HFFc6 (cell line): ENCODE data around the gene MYOC. TPM values are rescaled to one million over a fixed set of nuclear protein-coding genes. Genes with fewer than 3 reads are reported as not detected.

Experiments
- DNase-seq: peaks from one replicate; pipeline ENCODE4 v3.0.0-alpha.2; 2018
- H3K27ac Mint-ChIP-seq: 2 replicates; pipeline ENCODE4 v1.8.0; 2020; ENCODE audit warnings: mild to moderate bottlenecking, mixed read lengths
- H3K27me3 Mint-ChIP-seq: 2 replicates; pipeline ENCODE4 v1.8.0; 2021; ENCODE audit warnings: mild to moderate bottlenecking, moderate library complexity, mixed read lengths; ENCODE audit not compliant: insufficient read depth
- H3K36me3 Mint-ChIP-seq: 2 replicates; pipeline ENCODE4 v1.8.0; 2021; ENCODE audit warnings: low read depth, mixed read lengths
- H3K4me1 Mint-ChIP-seq: 2 replicates; pipeline ENCODE4 v1.8.0; 2020; ENCODE audit warnings: low read depth, mixed read lengths
- H3K4me3 Mint-ChIP-seq: 2 replicates; pipeline ENCODE4 v1.8.0; 2020; ENCODE audit warnings: mild to moderate bottlenecking, moderate library complexity, mixed read lengths
- H3K9me3 Mint-ChIP-seq: 2 replicates; pipeline ENCODE4 v1.8.0; 2020; ENCODE audit warnings: mild to moderate bottlenecking, mixed read lengths
- total RNA-seq, 6 experiments: library from RNA; stranded (reverse); fragmentation: NEBNext Ultra II Directional; extraction: Animal tissue kit (Norgen Biotek cat#: 25700); gene quantifications; 2 replicates in 1 of 6; 3 replicates in 5 of 6; pipeline ENCODE4 v1.2.3, GENCODE V29; 2021
- TF ChIP-seq, protein P1 (sequence below): fragments of 200-600 bp; sonication (generic); IDR thresholded peaks from 2 replicates; pipeline ENCODE4 v1.5.0; 2021; ENCODE audit warnings: antibody characterized with exemption, mild to moderate bottlenecking

Gene MYOC
- total RNA-seq, 6 experiments from 2014 or later = 0.10 TPM; not detected in 5

DNA sequence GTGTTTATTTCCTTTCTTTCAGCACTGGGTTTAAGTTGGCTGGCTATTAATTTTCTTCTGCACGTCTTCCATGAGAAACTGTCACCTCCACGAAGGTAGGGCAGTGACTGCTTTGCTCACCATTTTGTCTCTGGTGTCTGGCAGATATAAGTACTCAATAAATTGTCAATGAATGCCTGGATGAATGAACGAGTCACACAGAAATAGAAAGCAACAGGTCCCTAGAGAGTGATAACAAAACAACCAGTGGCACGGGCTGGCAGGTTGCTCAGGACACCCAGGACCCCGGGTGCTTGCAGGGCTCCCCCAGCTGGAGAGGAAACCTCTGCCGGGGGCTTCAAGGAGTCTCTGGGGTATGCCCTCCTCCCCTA lies 3.2 kb upstream of the MYOC start:
- H3K27me3 Mint-ChIP-seq = peaks cover 6% of the 10 kb centered on the region; the same call in 1 of the 2 replicates
- H3K4me3 Mint-ChIP-seq = no peak overlapping the region
- peaks cover 23% of the 10 kb centered on the region for H3K4me1 Mint-ChIP-seq
- H3K36me3 Mint-ChIP-seq = no peaks in the 10 kb centered on the region
- no peak for DNase-seq
- no peak overlapping the region for H3K27ac Mint-ChIP-seq
- TF ChIP-seq, protein P1, sequence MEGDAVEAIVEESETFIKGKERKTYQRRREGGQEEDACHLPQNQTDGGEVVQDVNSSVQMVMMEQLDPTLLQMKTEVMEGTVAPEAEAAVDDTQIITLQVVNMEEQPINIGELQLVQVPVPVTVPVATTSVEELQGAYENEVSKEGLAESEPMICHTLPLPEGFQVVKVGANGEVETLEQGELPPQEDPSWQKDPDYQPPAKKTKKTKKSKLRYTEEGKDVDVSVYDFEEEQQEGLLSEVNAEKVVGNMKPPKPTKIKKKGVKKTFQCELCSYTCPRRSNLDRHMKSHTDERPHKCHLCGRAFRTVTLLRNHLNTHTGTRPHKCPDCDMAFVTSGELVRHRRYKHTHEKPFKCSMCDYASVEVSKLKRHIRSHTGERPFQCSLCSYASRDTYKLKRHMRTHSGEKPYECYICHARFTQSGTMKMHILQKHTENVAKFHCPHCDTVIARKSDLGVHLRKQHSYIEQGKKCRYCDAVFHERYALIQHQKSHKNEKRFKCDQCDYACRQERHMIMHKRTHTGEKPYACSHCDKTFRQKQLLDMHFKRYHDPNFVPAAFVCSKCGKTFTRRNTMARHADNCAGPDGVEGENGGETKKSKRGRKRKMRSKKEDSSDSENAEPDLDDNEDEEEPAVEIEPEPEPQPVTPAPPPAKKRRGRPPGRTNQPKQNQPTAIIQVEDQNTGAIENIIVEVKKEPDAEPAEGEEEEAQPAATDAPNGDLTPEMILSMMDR = peak; percentile 21; the same call in 1 of the 2 replicates
- H3K9me3 Mint-ChIP-seq = no peaks in the 10 kb centered on the region

DNA sequence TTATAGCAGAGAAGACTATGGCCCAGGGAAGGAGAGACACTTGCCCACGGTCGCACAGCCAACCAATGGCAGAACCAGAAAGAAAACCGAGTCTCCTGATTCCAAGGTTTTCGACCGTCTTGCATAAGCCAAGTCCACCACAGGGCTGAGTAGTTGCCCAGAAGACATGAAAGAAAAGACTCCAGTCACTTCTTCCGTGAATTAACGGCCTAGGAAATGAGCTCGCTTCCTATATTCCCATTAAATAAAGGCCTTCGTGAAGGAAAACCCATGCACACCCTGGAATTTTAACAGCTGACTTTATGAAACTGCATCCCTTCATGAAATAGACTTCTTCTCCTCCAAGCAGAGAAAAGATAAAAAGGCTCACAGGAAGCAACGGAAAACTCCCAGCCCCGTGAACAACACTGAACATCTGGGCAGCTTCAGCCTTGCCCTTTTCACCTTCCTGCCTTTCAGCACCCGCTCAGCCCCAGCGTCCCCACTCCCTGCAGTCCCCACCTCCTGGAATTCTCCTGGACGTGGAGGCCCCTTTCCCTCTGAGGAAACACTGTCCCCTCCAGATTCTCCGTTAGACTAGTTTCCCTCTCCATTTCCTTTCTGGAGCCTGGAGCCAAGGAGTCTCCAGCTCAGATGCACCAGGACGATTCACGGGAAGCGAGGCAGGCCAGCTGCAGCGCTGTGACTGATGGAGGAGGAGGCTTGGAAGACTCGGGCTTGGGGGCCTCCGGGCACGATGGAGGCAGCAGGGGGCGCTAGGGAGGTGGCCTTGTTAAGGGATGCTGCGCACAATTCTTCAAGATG lies 2.7 kb upstream of the MYOC start:
- peak overlapping the region; percentile 55 for H3K4me3 Mint-ChIP-seq
- no peaks in the 10 kb centered on the region for H3K36me3 Mint-ChIP-seq
- peaks cover 6% of the 10 kb centered on the region; the same call in 1 of the 2 replicates for H3K27me3 Mint-ChIP-seq
- H3K4me1 Mint-ChIP-seq = peaks cover 23% of the 10 kb centered on the region
- H3K9me3 Mint-ChIP-seq = no peaks in the 10 kb centered on the region
- no peak overlapping the region; the same call in 1 of the 2 replicates for H3K27ac Mint-ChIP-seq
- TF ChIP-seq, protein P1 = peak; percentile 79
- DNase-seq = peak; percentile 18

DNA sequence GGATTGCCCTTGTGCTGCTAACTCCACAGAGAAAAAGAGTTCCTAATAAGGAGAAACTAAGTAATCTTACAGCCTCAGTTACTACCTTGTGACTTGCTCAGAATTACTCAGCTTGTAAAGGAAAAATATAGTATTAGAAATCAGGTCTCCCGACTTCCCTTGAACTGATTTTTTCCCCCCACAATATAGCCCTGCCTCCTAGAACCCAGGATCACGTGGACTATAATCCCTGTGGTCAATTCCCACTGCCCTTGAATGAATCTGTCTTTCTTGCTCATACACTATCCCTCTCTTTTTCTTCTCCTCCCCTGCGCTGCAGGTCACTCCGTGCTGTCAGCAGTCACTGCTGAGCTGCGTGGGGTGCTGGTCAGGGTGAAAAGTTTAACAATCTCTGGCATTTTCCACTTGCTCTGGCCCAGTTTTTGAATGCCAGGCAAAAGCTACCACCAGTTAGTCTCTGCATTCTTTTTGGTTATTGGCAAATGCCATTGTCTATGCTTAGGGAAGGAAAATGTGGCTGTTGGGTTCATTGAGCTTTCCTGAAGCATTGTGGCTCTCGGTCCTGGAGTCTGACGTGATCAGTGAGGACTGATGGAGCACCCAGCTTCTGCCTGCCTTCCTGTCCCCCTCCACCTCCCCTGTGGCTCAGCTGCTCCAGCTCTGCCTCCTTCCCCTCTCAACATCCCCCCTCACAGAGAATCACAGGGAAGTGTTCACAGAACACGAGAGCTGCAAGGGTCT lies 1.9 kb upstream of the MYOC start:
- Mint-ChIP-seq H3K36me3 (no peaks in the 10 kb centered on the region), H3K9me3 (no peaks in the 10 kb centered on the region), H3K27ac (peak overlapping the region; percentile 21; the same call in 1 of the 2 replicates), H3K4me1 (peaks cover 23% of the 10 kb centered on the region), H3K27me3 (peaks cover 6% of the 10 kb centered on the region; the same call in 1 of the 2 replicates), H3K4me3 (peak overlapping the region; percentile 24)
- TF ChIP-seq, protein P1 = no peak
- DNase-seq = peak; percentile 11

DNA sequence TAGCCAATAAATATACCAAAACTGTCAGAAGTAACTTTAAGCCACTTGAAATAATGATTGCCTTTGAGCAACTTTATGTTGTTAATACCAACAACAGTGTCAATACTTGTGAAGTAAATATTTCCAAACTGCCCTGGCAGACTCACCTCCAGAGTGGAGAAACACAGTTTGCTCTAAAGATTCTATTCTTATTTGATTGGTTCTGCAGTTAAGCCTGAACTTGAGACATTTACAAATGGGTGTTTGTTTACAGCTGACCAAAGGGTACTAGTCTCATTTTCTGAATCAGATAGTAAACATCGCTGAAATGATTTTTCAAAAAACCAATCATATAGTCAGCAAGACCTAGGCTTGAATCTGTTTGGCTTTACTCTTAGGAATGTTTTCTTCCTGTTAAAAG lies 1.3 kb upstream of the MYOC start:
- no peak overlapping the region for H3K27ac Mint-ChIP-seq
- no peaks in the 10 kb centered on the region for H3K9me3 Mint-ChIP-seq
- H3K4me1 Mint-ChIP-seq = peaks cover 23% of the 10 kb centered on the region
- H3K36me3 Mint-ChIP-seq = no peaks in the 10 kb centered on the region
- H3K4me3 Mint-ChIP-seq = no peak overlapping the region
- TF ChIP-seq, protein P1 = no peak
- peaks cover 6% of the 10 kb centered on the region; the same call in 1 of the 2 replicates for H3K27me3 Mint-ChIP-seq
- DNase-seq = no peak

DNA sequence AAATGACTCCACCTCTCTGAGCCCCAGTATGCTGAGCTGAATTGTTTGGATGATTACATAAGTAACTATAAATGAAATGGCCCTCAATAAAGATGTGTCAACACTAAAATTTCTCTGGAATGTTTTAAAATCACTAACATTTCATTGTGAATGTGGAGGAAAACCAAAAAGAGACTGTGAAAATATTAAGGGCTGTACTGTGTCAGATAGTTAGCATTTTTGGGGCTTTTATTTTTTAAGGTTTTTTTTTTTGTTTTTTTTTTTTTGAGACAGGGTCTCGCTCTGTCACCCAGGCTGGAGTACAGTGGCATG lies 6.3 kb downstream of the MYOC start:
- TF ChIP-seq, protein P1 = no peak
- peaks cover 10% of the 10 kb centered on the region for H3K27me3 Mint-ChIP-seq
- peak; percentile 38 for DNase-seq
- peaks cover 25% of the 10 kb centered on the region for H3K4me1 Mint-ChIP-seq
- peak overlapping the region; percentile 10; the same call in 1 of the 2 replicates for H3K4me3 Mint-ChIP-seq
- H3K36me3 Mint-ChIP-seq = no peaks in the 10 kb centered on the region
- no peaks in the 10 kb centered on the region for H3K9me3 Mint-ChIP-seq
- H3K27ac Mint-ChIP-seq = no peak overlapping the region; the same call in 1 of the 2 replicates
